ENCODE measurements around the gene ROBO2.
"Not testable (repeated sequence)": the region's sequence is repeated elsewhere in the genome, so short reads cannot be mapped to it uniquely, and the experiment has no call there.

ROBO2 gene

GRCh38 chr3:77326586-77326985 is 286.7 kb downstream of the ROBO2 start:
- no peak for DNase-seq (ENCODE audit: low read depth, low spot score)

- peak; percentile 13 for DNase-seq (ENCODE audit: low read depth, low spot score)
Measured at GRCh38 chr3:77328690-77329089, 288.8 kb downstream of the ROBO2 start.

GRCh38 chr3:77329116-77329515 is 289.2 kb downstream of the ROBO2 start:
- DNase-seq (ENCODE audit: low read depth, low spot score) = peak; percentile 11

- DNase-seq (ENCODE audit: low read depth, low spot score) = no peak
Measured at GRCh38 chr3:77338195-77338594, 298.3 kb downstream of the ROBO2 start.

- no peak for DNase-seq (ENCODE audit: low read depth, low spot score)
Measured at GRCh38 chr3:77342027-77342426, 302.1 kb downstream of the ROBO2 start.

- no peak for DNase-seq (ENCODE audit: low read depth, low spot score)
Measured at GRCh38 chr3:77342688-77343087, 302.8 kb downstream of the ROBO2 start.

- no peak for DNase-seq (ENCODE audit: low read depth, low spot score)
Measured at GRCh38 chr3:77345009-77345408, 305.1 kb downstream of the ROBO2 start.

DNA sequence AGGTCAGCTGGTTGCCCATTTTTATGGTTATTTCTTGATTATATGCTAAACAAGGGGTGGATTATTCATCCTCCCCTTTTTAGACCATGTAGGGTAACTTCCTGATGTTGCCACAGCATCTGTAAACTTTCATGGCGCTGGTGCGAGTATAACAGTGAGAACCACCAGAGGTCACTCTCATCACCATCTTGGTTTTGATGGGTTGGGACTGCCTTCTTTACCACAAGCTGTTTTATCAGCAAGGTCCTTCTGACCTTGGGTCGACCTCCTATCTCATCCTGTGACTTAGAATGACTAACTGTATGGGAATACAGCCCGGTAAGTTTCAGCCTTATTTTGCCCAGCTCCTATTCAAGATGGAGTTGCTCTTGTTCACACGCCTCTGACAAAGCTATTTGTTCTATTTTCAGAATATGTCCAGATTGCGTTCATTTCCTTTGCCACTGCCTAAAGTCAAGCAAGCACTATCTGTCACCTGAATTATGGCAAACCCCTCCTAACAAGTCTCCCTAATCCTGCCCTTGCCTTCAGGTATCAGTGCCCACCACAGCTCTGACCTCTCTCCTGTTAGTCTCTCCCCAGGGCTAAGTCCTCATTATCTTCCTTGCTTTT is 308.5 kb downstream of the ROBO2 start:
- DNase-seq (ENCODE audit: low read depth, low spot score) = peak; percentile 11

DNA sequence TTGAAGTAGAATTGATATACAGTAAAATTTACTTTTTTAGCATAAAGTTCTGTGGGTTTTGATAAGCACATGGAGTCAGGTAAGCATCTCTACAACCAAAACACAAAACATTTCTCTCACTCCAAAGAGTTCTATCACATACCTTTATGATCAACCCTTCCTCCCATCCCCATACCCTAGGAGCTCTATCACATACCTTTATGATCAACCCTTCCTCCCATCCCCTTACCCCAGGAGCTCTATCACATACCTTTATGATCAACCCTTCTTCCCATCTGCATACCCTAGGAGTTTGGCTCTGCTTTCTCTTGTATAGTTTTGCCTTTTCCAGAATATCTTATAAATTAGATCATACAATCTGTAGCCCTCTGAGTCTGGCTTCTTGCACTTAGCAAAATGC is 315.1 kb downstream of the ROBO2 start:
- DNase-seq (ENCODE audit: low read depth, low spot score) = no peak

GRCh38 chr3:77362936-77363335 is 323.0 kb downstream of the ROBO2 start:
- DNase-seq (ENCODE audit: low read depth, low spot score) = no peak

GRCh38 chr3:77365152-77365551 is 325.3 kb downstream of the ROBO2 start:
- DNase-seq (ENCODE audit: low read depth, low spot score) = no peak

GRCh38 chr3:77370413-77370812 is 330.5 kb downstream of the ROBO2 start:
- DNase-seq (ENCODE audit: low read depth, low spot score) = peak; percentile 83

DNA sequence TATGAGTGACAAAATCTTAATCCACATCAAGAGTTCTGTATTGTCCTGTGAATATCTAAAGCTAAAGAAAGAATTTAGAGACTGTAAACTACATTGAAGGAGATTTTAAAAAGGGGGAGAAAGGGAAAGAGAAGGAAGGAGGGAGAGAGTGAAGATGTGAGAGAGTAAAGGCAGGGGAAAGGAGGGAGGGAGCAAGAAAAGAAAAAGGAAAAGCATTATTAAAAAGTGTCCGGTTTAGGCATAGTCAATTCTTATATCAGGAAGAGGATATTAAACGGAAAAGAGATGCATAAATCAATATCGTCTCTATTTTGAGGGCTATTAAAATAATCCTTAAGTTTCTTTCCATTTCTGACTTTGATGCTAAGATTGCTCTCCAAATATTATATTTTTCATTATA is 332.1 kb downstream of the ROBO2 start:
- no peak for DNase-seq (ENCODE audit: low read depth, low spot score)

DNA sequence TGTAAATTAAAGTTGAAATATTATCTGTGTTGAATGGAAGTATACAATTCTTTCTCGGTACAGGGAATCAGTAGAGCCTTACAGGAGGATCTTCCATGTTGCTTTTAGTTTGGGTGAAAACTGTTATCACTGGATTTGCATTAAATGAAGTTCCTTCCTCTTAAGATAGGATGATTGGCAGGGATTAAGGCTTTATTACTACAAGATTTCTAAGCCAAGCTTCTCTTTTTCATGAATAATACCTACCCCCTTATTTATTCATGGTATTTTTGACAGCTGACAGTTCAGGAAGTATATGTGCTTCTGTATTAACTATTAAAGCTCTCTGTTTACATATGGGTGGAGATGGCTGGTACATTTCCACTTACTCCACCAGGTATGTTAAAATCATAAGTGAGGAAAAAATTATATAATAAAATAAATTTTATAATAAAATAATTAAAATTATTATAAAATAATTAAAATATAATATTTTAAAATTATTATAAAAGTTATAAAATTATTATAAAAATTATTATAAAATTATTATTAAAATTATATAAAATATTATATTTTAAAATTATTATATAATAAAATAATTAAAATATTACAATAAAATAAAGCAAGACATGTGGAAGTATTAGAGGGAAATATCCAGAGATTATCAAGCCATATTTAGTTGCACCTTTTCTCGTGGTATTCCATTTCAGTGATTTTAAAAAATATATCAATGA is 332.9 kb downstream of the ROBO2 start:
- DNase-seq (ENCODE audit: low read depth, low spot score) = no peak

GRCh38 chr3:77373619-77374018 is 333.7 kb downstream of the ROBO2 start:
- DNase-seq (ENCODE audit: low read depth, low spot score) = no peak

DNA sequence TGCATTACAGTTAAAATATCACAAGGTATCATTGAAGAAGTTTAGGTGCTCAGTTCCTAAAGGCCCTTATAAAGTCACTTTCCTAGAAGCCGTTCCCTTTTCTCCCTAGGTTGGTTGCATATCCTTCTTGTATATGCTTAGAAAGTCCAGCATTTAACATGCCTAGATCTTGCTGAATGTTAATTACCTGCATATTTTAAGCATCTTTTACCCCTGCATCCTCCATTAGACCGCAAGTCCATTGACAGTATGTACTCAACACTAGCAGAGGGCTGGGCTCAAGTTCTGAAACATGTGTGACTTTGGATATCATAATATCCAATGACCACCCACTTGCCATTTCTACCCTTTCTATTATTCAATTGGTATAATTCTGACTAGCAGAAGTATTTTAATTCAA is 336.6 kb downstream of the ROBO2 start:
- DNase-seq (ENCODE audit: low read depth, low spot score) = no peak

DNA sequence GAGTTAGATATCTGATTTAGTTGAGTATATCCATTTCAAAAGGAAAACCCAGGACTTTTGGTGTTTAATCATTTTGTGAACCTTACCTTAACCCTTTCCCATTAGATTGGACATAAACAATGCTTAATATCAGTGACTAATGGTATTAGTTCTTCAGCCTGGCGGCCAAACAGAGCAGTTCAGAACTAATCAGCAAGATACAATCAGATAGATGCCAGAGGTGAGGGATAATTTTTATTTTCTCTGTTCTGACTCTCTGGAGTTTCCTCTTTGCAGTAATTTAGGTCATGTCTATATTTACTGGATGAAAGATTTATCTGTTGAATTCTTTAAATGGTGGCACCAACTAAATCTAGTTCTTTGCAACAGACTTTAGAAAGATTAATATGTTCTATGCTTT is 337.8 kb downstream of the ROBO2 start:
- no peak for DNase-seq (ENCODE audit: low read depth, low spot score)

GRCh38 chr3:77380136-77380535 is 340.2 kb downstream of the ROBO2 start:
- DNase-seq (ENCODE audit: low read depth, low spot score) = no peak

- DNase-seq (ENCODE audit: low read depth, low spot score) = no peak
Measured at GRCh38 chr3:77381431-77381830, 341.5 kb downstream of the ROBO2 start.

DNA sequence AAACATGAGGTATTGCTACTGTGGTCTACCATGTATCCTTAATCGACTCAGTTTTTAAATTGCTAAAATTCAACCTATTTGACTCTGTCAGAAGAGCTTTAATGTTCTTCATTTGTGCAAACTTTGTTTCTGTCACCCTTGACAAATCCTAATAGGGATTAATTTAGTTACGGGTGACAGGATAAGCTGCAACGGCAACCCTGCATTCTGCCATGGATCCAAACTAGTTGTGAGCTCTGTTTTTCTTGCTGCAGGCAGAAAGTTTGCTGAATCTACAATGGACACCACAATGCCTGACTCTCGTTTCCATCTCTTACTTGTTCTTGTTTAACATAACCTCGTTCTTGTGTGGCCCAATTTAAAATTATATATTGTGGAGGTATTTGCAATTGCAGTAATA is 352.3 kb downstream of the ROBO2 start:
- no peak for DNase-seq (ENCODE audit: low read depth, low spot score)

DNA sequence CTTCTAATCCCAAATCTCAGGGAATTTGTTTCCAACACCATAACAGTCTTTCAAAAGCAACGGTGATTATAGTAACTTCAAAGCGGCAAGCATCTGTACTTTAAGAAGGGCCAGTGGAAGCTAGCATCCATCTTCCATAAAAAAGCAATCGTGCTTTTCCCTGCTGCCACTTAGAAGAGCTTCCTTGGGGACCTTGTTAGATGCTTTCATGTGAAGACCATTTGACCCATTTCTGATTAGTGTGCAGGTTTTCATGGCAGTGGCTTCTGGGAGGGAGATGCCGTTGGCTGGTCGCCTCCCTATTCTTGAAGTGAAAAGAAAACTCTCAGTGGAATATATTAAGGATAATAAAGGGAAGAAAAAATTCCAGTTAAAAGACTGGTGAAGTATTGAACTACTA is 354.1 kb downstream of the ROBO2 start:
- DNase-seq (ENCODE audit: low read depth, low spot score) = no peak

DNA sequence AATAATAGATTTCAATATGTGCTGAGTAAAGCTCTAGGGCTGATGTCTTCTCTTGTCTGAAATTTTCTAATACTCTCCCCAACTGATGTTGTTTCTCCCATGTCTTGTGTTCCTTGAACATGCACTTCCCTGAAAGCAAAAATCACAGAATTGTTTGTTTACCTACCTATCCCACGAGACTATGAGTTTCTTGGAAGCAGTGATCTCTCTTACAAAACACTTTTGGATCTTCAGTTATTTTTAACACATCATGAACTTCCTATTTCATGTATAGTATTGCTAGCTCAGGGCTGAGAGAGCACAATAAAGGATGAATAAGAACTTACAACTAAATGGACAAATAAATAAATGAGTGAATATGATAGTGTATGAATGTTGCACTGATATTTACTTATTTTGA is 365.0 kb downstream of the ROBO2 start:
- no peak for DNase-seq (ENCODE audit: low read depth, low spot score)

DNA sequence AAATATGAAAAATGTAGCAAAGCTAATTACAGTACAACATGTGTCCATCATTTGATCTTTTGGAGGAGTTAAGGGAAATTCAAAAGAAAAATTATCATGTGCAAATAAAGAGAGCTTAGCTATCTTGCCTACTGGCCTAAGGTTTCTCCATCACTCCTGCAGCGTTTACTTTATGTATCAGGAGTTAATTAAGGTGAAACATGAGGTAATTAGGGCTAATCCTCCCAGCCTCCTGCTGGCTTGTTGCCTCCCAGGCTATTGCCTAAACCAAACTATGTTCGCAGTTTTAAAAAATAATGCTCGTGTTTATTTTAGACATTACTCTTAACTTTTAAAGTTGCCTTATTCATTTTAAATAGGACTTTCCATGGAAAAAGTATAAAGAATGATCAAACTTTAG is 367.5 kb downstream of the ROBO2 start:
- DNase-seq (ENCODE audit: low read depth, low spot score) = no peak

DNA sequence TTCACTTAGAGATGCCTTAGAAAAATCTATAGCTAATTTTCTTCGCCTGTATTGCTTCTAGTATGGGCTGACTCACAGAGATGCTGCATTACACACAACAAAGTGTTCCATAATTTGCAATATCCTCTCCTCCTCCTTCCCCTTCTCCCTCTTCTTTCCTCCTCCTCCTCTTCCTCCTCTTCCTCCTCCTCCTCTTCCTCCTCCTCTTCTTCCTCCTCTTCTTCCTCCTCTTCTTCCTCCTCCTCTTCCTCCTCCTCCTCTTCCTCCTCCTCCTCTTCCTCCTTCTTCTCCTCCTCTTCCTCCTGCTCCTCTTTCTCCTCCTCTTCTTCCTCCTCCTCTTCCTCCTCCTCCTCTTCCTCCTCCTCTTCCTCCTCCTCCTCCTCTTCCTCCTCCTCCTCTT is 370.4 kb downstream of the ROBO2 start:
- DNase-seq (ENCODE audit: low read depth, low spot score) = not testable (repeated sequence)

All from astrocyte of the hippocampus (primary cell).